Esophagus (tissue), 2 donors: Measurements from ENCODE around the gene PES1. TPM values are rescaled to one million over a fixed set of nuclear protein-coding genes. Genes with fewer than 3 reads are reported as not detected.

Experiments
- H3K27ac ChIP-seq, 2 donors: one replicate each; pipeline ENCODE4 v1.5.1; 2013; ENCODE audit warnings: low read depth in 2 of 2, mild to moderate bottlenecking in 2 of 2, inconsistent platforms in 1 of 2, low read length in 1 of 2, moderate library complexity in 1 of 2
- H3K27me3 ChIP-seq, 2 donors: one replicate each; pipeline ENCODE4 v1.6.1; 2013; ENCODE audit warnings: low read length in 2 of 2, control low read depth in 1 of 2, mild to moderate bottlenecking in 1 of 2; ENCODE audit not compliant: insufficient read depth in 2 of 2, control insufficient read depth in 1 of 2
- H3K36me3 ChIP-seq, 2 donors: one replicate each; pipeline ENCODE4 v1.6.1; 2013; ENCODE audit warnings: low read length in 1 of 2; ENCODE audit not compliant: control insufficient read depth in 2 of 2, insufficient read depth in 2 of 2
- H3K4me1 ChIP-seq, 2 donors: one replicate each; pipeline ENCODE4 v1.6.1; 2013; ENCODE audit warnings: low read length in 1 of 2; ENCODE audit not compliant: control insufficient read depth in 2 of 2, insufficient read depth in 2 of 2
- H3K4me3 ChIP-seq, 2 donors: one replicate each; pipeline ENCODE4 v1.5.1; 2013; ENCODE audit warnings: low read length in 2 of 2, mild to moderate bottlenecking in 2 of 2, low read depth in 1 of 2, moderate library complexity in 1 of 2
- H3K9me3 ChIP-seq, 2 donors: one replicate each; pipeline ENCODE4 v1.6.1; 2013; ENCODE audit warnings: mild to moderate bottlenecking in 2 of 2, low read depth in 1 of 2, low read length in 1 of 2, moderate library complexity in 1 of 2; ENCODE audit not compliant: control insufficient read depth in 2 of 2, insufficient read depth in 1 of 2
- WGBS, 2 donors: extraction: QIAGEN DNeasy Blood & Tissue Kit; methylation state at CpG; one replicate each; pipeline ENCODE4 v1.1.7; 2013; 5-methylcytosine and 5-hydroxymethylcytosine counted together
- polyA plus RNA-seq, 2 donors: library from polyadenylated mRNA; stranded (reverse); fragments of 200-250 nt; gene quantifications; one replicate each; pipeline ENCODE4 v1.2.3, GENCODE V29; 2013
- donor health status: healthy with polysubstance abuse.
- donor health status: Bipolar disorder and iron deficiency.

Gene PES1
- polyA plus RNA-seq, 2 donors, result 31.3 to 46.6 TPM

- 84 to 85% methylated on average over 6 of the region's 6 CpGs for WGBS, 2 donors
- peaks cover 44 to 84% of the 10 kb centered on the region in 2 donors for H3K36me3 ChIP-seq
- peaks cover 0 to 2% of the 10 kb centered on the region in 2 donors for H3K4me1 ChIP-seq
- H3K9me3 ChIP-seq, result no peaks in the 10 kb centered on the region
- H3K27me3 ChIP-seq, result no peaks in the 10 kb centered on the region
- no peak overlapping the region for H3K27ac ChIP-seq
- no peak overlapping the region for H3K4me3 ChIP-seq
These were observed 9.7 kb downstream of the PES1 start for GRCh38 chr22:30582051-30582450.

GRCh38 chr22:30580896-30581295 is 10.8 kb downstream of the PES1 start:
- 86 to 87% methylated on average over 6 of the region's 6 CpGs for WGBS, 2 donors
- Histone ChIP-seq H3K27me3 (no peaks in the 10 kb centered on the region), H3K4me3 (no peak overlapping the region), H3K9me3 (no peaks in the 10 kb centered on the region), H3K36me3 (peaks cover 49 to 83% of the 10 kb centered on the region in 2 donors), H3K27ac (no peak overlapping the region), H3K4me1 (peaks cover under 1 to 6% of the 10 kb centered on the region in 2 donors)

- Histone ChIP-seq H3K36me3 (peaks cover 32 to 65% of the 10 kb centered on the region in 2 donors), H3K4me1 (peaks cover 2 to 16% of the 10 kb centered on the region in 2 donors), H3K27me3 (no peaks in the 10 kb centered on the region), H3K9me3 (no peaks in the 10 kb centered on the region), H3K27ac (no peak overlapping the region), H3K4me3 (no peak overlapping the region)
- WGBS, 2 donors, result 86 to 88% methylated on average over 12 of the region's 12 CpGs
These were observed 13.2 kb downstream of the PES1 start for GRCh38 chr22:30578481-30578880.

GRCh38 chr22:30575859-30576258 is 15.9 kb downstream of the PES1 start:
- Histone ChIP-seq H3K27me3 (no peaks in the 10 kb centered on the region), H3K9me3 (no peaks in the 10 kb centered on the region), H3K36me3 (peaks cover 19 to 40% of the 10 kb centered on the region in 2 donors), H3K27ac (no peak overlapping the region), H3K4me3 (no peak overlapping the region), H3K4me1 (peaks cover 2 to 14% of the 10 kb centered on the region in 2 donors)
- 67 to 70% methylated on average over 15 of the region's 15 CpGs for WGBS, 2 donors

- Histone ChIP-seq H3K27me3 (no peaks in the 10 kb centered on the region), H3K9me3 (no peaks in the 10 kb centered on the region), H3K4me1 (peaks cover 2 to 14% of the 10 kb centered on the region in 2 donors), H3K4me3 (no peak overlapping the region), H3K27ac (no peak overlapping the region), H3K36me3 (peaks cover 19 to 33% of the 10 kb centered on the region in 2 donors)
- 50 to 65% methylated on average over 12 of the region's 12 CpGs for WGBS, 2 donors
These were observed 16.6 kb downstream of the PES1 start for GRCh38 chr22:30574997-30575671.

GRCh38 chr22:30574095-30574981 is 17.4 kb downstream of the PES1 start, which contains the start of gene GAL3ST1:
Gene GAL3ST1, minus strand, starts transcription at chr22:30574665. Its CDS starts 17,273 bp downstream, at chr22:30557392.
- 11 to 12% methylated on average over 60 to 75 of the region's 75 CpGs for WGBS, 2 donors
- Histone ChIP-seq H3K4me3 (no peak within 1 kb of the TSS), H3K4me1 (peaks cover 2 to 14% of the 10 kb centered on the region in 2 donors), H3K36me3 (peaks cover 17 to 25% of the 10 kb centered on the region in 2 donors), H3K27ac (no peak within 1 kb of the TSS), H3K9me3 (no peaks in the 10 kb centered on the region), H3K27me3 (no peaks in the 10 kb centered on the region)

- Histone ChIP-seq H3K9me3 (no peaks in the 10 kb centered on the region), H3K4me1 (peaks cover 2 to 14% of the 10 kb centered on the region in 2 donors), H3K27ac (no peak overlapping the region), H3K4me3 (no peak overlapping the region), H3K36me3 (peaks cover 11 to 18% of the 10 kb centered on the region in 2 donors), H3K27me3 (no peaks in the 10 kb centered on the region)
- 21 to 46% methylated on average over 7 of the region's 7 CpGs for WGBS, 2 donors
These were observed 18.1 kb downstream of the PES1 start for GRCh38 chr22:30573594-30574094.

GRCh38 chr22:30572840-30573593 is 18.7 kb downstream of the PES1 start:
- no peaks in the 10 kb centered on the region for H3K9me3 ChIP-seq
- no peaks in the 10 kb centered on the region for H3K27me3 ChIP-seq
- no peak overlapping the region for H3K4me3 ChIP-seq
- no peak overlapping the region for H3K27ac ChIP-seq
- WGBS, 2 donors, result 38 to 41% methylated on average over 12 of the region's 12 CpGs
- peaks cover 2 to 14% of the 10 kb centered on the region in 2 donors for H3K4me1 ChIP-seq
- H3K36me3 ChIP-seq, result peaks cover 8 to 15% of the 10 kb centered on the region in 2 donors

GRCh38 chr22:30572210-30572609 is 19.5 kb downstream of the PES1 start:
- 75 to 87% methylated on average over 6 of the region's 6 CpGs for WGBS, 2 donors
- Histone ChIP-seq H3K27me3 (no peaks in the 10 kb centered on the region), H3K27ac (no peak overlapping the region), H3K4me3 (no peak overlapping the region), H3K4me1 (peaks cover 2 to 14% of the 10 kb centered on the region in 2 donors), H3K9me3 (no peaks in the 10 kb centered on the region), H3K36me3 (peaks cover 8 to 15% of the 10 kb centered on the region in 2 donors)
